HL-60 (cell line): Measurements from ENCODE around the gene ARL6IP5.

Experiments
- DNase-seq, 2 experiments: peaks; one replicate each; pipeline ENCODE4 v3.0.0-alpha.2; 2010 to 2020; ENCODE audit warnings: low read depth in 1 of 2, low spot score in 1 of 2
- H3K27ac ChIP-seq: fragments of 250-450 bp; sonication (Bioruptor Pico); replicated peaks from 2 replicates; pipeline ENCODE4 v1.5.1; 2020; ENCODE audit warnings: mild to moderate bottlenecking, moderate library complexity
- H3K27me3 ChIP-seq: fragments of 250-450 bp; sonication (Bioruptor Pico); 2 replicates; pipeline ENCODE4 v1.5.1; 2021; ENCODE audit warnings: mild to moderate bottlenecking, moderate library complexity; ENCODE audit not compliant: insufficient read depth, poor library complexity, severe bottlenecking
- H3K4me3 ChIP-seq: replicated peaks from 2 replicates; pipeline ENCODE4 v1.5.1; 2011; ENCODE audit warnings: mild to moderate bottlenecking, control low read depth, low read length; ENCODE audit not compliant: insufficient read depth
- CTCF ChIP-seq: IDR thresholded peaks from one replicate; pipeline ENCODE4 v1.5.1; 2011; ENCODE audit warnings: low read length, control low read depth, inconsistent platforms; ENCODE audit not compliant: insufficient read depth
- GABPA ChIP-seq: IDR thresholded peaks from 2 replicates; pipeline ENCODE4 v1.6.1; 2012; ENCODE audit warnings: low read depth
- POLR2AphosphoS5 ChIP-seq: IDR thresholded peaks from 2 replicates; pipeline ENCODE4 v1.6.1; 2012; ENCODE audit warnings: low read depth
- REST ChIP-seq: IDR thresholded peaks from 2 replicates; pipeline ENCODE4 v1.6.1; 2012; ENCODE audit warnings: low read depth; ENCODE audit not compliant: insufficient replicate concordance
- SPI1 ChIP-seq: IDR thresholded peaks from 2 replicates; pipeline ENCODE4 v1.6.1; 2012; ENCODE audit warnings: low read depth, mild to moderate bottlenecking, borderline replicate concordance

Gene ARL6IP5

GRCh38 chr3:69119138-69119537 is 34.4 kb downstream of the ARL6IP5 start:
- DNase-seq = no peak
- no peak overlapping the region for H3K27ac ChIP-seq
- H3K27me3 ChIP-seq = no peaks in the 10 kb centered on the region
- H3K4me3 ChIP-seq = no peak overlapping the region
- TF ChIP-seq CTCF (no peak), POLR2AphosphoS5 (no peak), SPI1 (no peak), REST (no peak), GABPA (no peak)

GRCh38 chr3:69119681-69120080 is 34.9 kb downstream of the ARL6IP5 start:
- no peak for TF ChIP-seq POLR2AphosphoS5
- TF ChIP-seq REST = no peak
- no peak for TF ChIP-seq CTCF
- TF ChIP-seq GABPA = no peak
- TF ChIP-seq SPI1 = no peak
- H3K27me3 ChIP-seq = no peaks in the 10 kb centered on the region
- no peak for DNase-seq
- no peak overlapping the region for H3K27ac ChIP-seq
- no peak overlapping the region for H3K4me3 ChIP-seq

GRCh38 chr3:69120879-69121464 is 36.2 kb downstream of the ARL6IP5 start:
- no peak for TF ChIP-seq GABPA
- TF ChIP-seq REST = no peak
- peak; percentile 95 for TF ChIP-seq CTCF
- no peak for TF ChIP-seq POLR2AphosphoS5
- no peak for TF ChIP-seq SPI1
- DNase-seq = peak; percentile 52 to 77
- no peaks in the 10 kb centered on the region for H3K27me3 ChIP-seq

More at GRCh38 chr3:69120879-69121464, 36.2 kb downstream of the ARL6IP5 start:
- Histone ChIP-seq H3K27ac (no peak overlapping the region), H3K4me3 (no peak overlapping the region)
